Activated naive CD8-positive, alpha-beta T cell treated with anti-CD3 and anti-CD28 coated beads, Interleukin-2, amount 50 U/mL, for 16 hours (primary cell): Measurements from ENCODE around the gene THSD4.
A peak's percentile ranks its signal among the peaks of the same experiment; 100 is the strongest.

ENCODE experiments used
- DNase-seq: peaks from one replicate; pipeline ENCODE4 v3.0.0-alpha.2; 2020; ENCODE audit warnings: low read depth, low spot score

The THSD4 gene

GRCh38 chr15:71114887-71115566 is at the start of gene THSD4:
TSS of gene THSD4 (plus strand) at chr15:71115471.
- peak; percentile 6 for DNase-seq

- DNase-seq, result no peak
Measured at GRCh38 chr15:71066983-71067382, 48.3 kb upstream of the THSD4 start.

GRCh38 chr15:71069693-71070092 is 45.6 kb upstream of the THSD4 start:
- DNase-seq, result no peak

GRCh38 chr15:71071529-71071928 is 43.7 kb upstream of the THSD4 start:
- no peak for DNase-seq

- no peak for DNase-seq
Measured at GRCh38 chr15:71072423-71072822, 42.8 kb upstream of the THSD4 start.

- no peak for DNase-seq
Measured at GRCh38 chr15:71078506-71079207, 36.6 kb upstream of the THSD4 start.

GRCh38 chr15:71079208-71080044 is 35.8 kb upstream of the THSD4 start:
- DNase-seq, result no peak

GRCh38 chr15:71080166-71080565 is 35.1 kb upstream of the THSD4 start:
- DNase-seq, result no peak

- DNase-seq, result no peak
Measured at GRCh38 chr15:71080705-71081104, 34.6 kb upstream of the THSD4 start.

- no peak for DNase-seq
Measured at GRCh38 chr15:71082803-71083202, 32.5 kb upstream of the THSD4 start.

GRCh38 chr15:71083349-71083748 is 31.9 kb upstream of the THSD4 start:
- no peak for DNase-seq

- DNase-seq, result no peak
Measured at GRCh38 chr15:71084264-71084663, 31.0 kb upstream of the THSD4 start.

GRCh38 chr15:71085809-71086208 is 29.5 kb upstream of the THSD4 start:
- DNase-seq, result no peak

- DNase-seq, result no peak
Measured at GRCh38 chr15:71088155-71088554, 27.1 kb upstream of the THSD4 start.

- no peak for DNase-seq
Measured at GRCh38 chr15:71088683-71089082, 26.6 kb upstream of the THSD4 start.

- DNase-seq, result no peak
Measured at GRCh38 chr15:71089801-71090200, 25.5 kb upstream of the THSD4 start.

- DNase-seq, result no peak
Measured at GRCh38 chr15:71091601-71092000, 23.7 kb upstream of the THSD4 start.

- no peak for DNase-seq
Measured at GRCh38 chr15:71092056-71092600, 23.1 kb upstream of the THSD4 start.

- no peak for DNase-seq
Measured at GRCh38 chr15:71093054-71094024, 21.9 kb upstream of the THSD4 start.

GRCh38 chr15:71094137-71094536 is 21.1 kb upstream of the THSD4 start:
- no peak for DNase-seq

GRCh38 chr15:71096676-71097075 is 18.6 kb upstream of the THSD4 start:
- no peak for DNase-seq
